HG02938 (cell line): ENCODE measurements around the gene CDH22.

ENCODE experiments used
- ATAC-seq: cut with Tn5 transposase; IDR thresholded peaks from one replicate; pipeline ENCODE4 v1.9.1; 2021; ENCODE audit warnings: mild to moderate bottlenecking, moderate library complexity; ENCODE audit not compliant: unreplicated experiment

The CDH22 gene

DNA sequence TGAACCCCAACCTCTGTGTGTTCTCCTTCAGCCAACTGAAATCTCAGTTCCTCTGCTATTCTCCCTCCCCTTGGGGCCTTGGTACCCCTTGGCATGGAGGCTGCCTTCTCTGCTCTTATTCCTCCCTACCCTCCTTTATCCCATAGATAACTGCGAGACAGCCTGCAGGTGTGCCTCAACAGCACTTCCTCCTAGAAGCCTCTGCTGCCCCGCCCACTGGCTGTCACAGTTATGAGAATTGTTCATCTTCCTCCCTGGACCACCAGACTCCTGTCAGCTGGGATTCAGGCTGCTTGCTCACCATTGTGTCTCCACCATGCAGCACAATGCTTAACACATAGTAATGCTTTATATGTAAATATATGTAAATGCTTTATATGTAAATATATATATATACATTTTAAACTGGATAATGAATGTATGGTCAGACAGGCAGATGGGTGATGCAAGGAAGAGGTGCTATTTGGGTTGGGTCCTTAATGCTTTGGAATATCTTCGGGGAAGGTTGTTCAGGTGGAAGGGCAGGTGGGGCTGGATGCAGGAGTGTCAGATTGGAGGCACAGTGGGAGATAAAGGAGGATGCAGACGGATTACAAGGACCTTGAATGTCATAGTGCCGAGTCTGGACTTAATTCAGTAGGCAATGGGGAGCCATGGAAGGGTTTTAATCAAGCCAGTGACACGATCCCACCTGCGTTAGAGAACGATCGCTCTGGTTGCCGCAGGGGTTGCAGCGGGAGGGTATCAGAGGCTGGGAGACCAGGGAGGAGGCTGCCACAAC, 4.9 kb downstream of the CDH22 start:
- no peak for ATAC-seq

DNA sequence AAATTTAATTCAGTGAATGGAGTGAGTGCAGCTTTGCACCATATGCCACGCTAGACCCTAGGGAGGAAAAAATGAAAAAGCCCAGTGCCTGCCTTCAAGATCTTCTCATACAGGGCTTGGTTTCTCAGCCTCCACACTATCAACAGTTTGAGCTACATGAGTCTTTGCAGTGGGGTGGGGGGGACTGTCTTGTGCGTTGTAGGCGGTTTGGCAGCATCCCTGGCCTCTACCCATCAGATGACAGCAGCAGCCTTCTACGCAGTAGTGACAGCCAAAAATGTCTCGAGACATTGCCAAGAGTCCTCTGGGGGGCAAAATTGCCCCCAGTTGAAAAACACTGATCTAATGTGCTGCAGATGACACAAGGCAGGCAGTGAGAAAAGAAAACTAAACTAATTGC, 6.2 kb downstream of the CDH22 start:
- no peak for ATAC-seq

DNA sequence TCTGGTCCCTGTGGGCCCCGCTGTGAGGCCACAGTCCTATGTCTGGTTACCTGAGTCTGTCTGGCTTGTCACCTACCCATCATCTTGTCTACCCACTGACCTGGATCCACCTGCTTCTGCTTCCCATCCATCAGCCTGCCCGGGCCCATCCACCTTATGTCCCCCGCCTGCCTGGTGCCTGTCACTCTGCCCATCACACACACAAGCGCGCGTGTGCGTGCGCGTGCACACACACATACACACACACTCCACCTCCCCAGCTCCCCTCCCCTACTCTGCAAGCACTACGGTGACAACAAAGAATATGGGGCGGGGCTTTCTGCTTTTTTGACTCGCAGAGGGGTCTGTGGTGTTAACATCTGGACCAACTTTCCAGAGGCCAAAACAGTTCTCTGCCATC, 8.0 kb downstream of the CDH22 start:
- no peak for ATAC-seq

DNA sequence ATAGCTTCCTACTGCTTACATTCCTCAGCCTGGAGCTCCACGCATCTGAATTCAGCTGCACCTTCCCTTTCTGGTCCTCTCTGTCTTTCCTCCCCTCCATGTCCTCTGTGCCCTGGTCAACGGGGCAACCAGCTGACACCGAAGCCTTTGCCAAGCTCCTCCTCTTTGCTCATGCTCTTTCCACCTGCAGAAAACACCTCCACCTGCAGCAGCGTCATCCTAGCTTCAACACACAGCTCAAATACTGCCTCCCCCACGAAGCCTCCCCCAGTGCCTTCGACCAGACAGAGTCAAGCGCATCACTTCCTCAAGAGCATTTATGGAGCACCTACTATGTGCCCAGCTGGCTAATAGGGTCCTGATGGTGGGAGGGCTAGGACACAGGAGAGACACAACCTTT, 9.2 kb downstream of the CDH22 start:
- no peak for ATAC-seq

DNA sequence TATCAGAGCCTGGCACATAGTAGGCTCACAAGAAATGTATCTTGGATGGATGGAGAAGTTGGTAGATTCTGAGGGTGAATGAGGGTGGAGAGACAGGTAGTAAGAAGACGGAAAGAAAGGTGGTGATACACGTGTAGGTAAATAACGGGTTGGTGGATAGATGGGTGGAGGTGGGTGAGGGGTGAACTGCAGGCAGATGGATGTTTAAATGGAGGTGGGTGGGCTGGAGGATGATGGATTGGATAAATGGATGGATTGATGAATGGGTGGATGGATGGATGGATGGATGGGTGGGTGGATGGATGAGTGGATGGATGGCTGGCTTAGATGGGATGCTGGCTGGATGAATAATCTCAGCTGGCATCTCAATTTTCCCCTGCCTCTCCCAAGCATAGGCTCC, 9.9 kb downstream of the CDH22 start:
- ATAC-seq = no peak

DNA sequence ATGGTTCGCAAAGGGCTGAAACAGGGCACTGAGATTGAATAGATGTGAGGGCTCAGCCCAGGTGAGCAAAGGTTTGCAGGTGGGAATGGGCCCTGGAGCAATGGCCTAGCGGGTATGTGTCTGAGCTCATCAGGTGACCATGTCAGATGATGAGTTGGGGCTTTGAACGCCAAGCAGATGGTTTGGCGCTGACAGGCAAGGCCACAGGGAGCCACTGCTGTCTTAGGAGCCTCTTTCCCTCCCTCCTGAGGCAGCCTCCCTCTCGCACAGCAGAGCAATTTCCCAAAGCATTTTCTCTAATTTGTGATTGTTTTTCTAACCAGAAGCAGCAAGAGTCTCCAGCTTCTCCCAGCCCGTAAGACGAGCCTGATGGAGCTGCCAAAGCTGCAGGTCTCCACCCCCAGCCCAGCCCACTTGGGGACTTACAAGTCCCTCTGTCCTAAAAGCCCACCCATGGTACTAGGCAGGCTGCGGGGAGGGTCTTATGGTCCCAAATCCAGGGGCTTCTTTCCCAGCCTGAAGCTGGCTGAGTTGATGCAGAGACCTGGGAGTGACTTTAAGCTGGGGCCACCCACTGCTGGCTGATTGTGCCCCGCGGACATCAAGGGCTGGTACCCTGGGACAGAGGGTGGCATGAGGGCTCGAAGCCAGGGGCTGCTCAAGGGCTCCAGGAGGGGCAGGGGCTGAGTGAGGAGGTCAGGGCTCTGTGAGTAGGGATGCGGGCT, 11.6 kb downstream of the CDH22 start:
- ATAC-seq = no peak

DNA sequence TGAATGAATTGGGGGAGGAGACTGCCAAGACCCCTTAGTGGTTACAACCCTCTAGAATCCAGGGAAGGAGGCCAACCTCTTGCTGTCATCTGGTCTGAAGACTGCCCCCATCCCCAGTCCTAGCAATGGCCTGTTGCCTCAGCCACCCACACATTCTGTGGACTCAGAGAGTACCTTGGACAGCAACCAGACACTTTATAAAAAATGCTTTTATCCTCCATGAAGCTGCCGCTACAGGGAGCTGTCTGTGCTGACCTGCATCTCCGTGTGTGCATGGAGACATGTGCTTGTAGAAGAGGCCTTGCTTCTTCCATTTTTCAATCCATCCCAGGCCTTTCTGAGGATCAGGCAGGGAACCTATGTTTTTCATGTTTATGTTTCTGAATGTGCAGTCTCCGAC, 15.2 kb downstream of the CDH22 start:
- no peak for ATAC-seq

DNA sequence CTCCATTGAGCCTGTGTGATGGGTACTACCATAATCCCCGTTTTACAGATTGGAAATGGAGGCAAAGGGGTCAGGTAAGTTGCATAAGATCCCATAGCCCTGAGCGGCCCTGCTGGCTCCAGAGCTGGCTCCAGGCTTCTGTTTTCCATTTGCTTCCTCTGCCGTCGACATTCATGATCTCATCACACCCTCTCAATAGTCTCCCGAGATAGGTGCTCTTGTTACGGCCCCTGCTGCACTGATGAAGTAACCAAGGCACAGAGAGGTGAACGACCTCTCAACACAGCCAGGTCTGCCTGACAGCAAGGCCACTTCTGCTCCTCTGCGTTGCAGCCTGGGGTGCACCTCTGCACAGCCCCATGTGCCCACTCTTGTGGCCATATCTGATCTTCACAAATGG, 16.9 kb downstream of the CDH22 start:
- no peak for ATAC-seq

DNA sequence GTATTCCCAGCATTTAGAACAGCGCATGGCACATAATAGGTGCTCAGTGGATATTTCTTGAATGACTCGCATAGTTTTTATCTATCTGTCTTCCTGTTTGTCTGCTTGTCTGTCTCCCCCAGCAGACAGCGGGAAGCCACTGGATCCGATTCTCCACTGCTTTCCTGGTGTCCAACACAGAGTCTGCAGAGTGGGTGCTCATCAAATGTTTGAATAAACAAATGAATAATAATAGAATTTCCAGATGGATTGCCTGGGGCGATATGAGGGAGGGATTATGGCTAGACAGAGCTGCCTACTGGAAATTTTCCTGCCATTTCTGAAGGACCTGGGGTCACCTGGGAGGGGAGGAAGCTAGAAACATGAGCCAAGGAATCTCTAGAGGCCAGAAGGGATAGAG, 18.9 kb downstream of the CDH22 start:
- no peak for ATAC-seq

DNA sequence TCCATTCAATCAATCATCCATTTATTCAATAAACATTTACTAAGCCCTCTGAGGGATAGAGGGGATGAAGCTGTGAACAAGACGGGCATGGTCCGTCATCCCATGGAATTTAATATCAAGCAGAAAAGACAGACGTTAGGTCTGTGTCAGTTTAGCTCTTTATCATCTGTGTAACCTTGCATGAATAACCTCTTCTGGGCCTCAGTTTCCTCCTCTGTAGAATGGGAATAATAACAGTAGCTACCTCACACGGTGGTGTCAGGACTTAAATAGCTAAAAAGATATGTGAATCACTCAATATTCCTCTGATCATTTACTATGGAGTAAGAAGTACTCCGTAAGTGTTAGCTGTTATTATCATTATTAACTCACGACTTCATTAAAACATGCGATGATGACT, 21.3 kb downstream of the CDH22 start:
- ATAC-seq = no peak

DNA sequence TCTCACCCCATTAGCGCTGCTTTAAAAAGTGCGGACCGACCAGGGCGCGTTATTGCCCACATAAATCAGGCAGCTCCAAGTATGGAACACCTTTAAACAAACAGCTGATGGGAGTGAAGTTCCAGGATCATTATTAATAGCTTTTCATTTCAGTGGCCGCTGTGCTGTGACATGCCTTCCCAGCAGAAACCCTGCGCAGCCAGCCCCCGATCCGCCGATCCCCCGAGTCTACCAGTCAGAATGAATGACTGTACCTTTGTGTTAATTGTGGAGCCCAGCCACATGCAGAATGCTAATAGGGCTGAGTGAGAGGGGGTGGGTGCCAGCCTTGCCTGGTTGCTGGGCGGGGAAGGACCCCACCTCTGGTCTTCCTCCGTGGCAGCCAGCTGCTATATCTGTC, 21.9 kb downstream of the CDH22 start:
- ATAC-seq = no peak

DNA sequence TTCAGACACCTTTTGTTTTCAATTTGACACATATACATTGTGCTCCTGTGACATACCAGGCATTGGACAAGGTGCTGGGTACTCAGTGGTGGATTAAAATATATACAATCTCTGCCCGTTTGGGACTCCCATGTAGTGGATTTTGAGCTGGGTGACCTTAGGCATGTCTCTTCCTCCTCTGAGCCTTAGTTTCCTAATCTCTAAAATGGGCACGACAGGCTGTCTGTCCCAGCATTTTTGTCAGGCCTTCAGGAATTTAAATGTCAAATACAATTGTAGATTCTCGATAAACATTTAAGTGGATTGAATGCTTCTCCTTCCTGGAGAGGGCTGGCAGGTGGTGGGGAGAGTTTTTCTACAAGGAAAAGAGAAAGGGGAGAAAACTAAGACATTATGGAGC, 22.6 kb downstream of the CDH22 start:
- no peak for ATAC-seq

DNA sequence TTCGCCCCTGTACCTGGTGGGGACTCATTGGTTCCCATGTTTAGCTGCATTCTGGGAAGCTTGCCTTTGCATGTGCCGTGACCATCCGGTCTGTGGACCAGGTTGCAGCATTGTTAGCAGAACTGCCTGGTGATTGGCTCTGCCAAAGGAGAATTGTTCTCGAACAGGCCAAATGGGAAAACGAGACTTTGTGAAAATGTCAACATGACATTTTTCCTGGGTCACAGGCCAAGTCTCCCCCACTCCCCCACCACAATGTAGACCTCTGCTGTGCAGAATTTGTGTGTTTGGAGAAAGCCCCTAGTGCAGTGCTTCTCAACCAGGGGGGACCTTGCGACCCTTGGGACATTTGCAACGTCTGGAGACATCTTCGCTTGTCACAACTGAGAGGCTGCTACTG, 23.2 kb downstream of the CDH22 start:
- ATAC-seq = no peak

DNA sequence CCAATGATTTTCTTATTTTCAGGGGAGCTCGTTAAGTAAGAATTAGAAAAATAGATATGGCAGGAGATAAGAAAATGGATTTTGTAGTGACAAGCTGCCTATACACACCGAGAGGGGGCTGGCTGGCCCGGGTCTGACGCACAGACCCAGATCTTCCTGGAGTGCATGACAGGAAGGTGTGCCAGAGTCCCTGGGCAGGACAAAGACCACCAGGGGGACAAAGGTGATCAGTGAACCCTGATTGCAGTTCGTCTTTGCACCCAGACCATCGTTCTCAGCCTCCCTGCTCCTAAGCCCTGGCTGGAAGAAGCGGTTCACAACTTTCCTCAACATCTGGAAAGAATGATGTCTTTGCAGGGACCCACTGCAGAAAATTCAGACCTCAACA, 24.3 kb downstream of the CDH22 start:
- no peak for ATAC-seq

DNA sequence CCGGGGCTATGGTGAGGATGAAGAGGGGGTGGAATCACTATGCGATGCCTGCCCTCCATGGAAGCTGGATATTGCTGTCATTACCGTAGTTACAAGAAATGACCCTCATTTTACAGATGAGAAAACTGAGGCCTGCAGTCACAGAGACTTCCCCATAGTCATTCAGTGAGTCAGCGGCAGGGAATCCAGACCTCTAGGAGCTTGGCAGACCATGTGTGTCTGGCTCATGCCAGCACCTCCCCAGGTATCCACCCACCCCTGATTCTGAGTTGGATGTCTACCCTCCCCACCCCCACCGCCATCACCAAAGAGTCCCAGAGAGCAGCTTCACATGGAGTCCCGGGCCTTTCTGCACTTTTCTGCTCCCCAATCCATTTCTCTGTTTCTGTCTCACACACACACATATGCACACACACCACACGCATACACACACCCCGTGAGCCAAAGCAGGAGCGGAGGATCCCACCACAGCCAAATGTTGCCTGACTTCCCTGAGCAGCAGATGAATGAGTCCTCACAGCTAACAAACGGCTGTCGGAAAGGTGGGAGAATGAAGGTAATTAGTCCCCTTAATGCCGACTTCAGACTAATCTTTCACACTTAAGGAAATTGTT, 24.8 kb downstream of the CDH22 start:
- no peak for ATAC-seq

DNA sequence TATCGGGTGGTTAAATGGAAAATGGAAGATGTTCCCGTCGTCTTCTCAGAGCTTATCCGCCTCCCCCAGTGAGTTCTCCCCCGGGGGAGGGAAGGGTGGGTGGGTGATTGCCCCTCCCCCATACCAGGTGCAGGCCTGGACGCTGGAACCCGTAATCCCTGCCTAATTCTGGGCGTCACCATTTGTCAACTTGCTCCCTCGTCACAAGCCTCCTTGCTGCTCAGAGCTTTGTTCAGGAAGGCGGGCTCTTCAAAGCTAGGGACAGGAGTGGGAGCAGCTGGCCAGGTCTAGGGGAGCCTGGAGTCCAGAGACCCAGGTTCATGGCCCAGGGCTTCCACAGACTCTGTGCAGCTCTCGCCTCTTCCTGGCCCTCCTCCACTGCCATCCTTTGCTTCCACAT, 25.6 kb downstream of the CDH22 start:
- ATAC-seq = no peak

DNA sequence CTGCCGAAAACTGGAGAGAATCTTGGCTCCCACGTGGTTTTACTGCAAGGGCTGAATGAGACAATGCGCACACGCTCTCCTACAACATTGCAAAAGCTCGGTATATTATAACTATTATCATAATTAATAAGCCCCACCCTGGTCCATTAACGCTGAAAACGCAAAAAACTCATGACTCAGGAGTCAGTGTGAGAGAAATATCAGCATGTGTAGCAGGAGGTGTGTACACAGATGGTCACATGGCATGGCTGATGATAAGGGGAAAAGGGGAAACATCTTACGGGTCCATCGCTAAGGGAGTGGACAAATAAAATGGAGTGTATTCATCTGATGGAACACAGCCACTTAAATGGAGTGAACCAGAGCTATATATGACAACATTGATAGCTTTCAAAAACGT, 29.2 kb downstream of the CDH22 start:
- no peak for ATAC-seq

DNA sequence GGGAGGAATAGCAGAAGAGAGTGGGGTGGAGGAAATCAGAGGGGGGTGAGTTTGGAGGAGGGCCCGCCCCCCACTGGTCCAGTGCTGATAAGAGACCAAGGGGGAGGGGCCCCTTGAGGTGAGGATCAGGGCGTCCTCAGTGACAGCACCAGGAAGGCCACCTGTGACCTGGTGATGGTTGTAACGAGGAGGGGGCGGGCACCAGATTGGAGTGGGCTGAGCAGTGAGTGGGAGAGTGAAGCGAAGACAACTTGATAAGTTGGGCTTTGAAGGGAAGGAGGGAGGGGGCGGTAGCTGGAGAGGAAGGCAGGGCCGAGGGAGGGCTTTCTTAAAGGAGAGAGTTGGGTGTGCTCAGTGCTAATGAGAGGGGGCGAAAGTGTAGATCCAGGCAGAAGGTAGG, 30.7 kb downstream of the CDH22 start:
- ATAC-seq = no peak

DNA sequence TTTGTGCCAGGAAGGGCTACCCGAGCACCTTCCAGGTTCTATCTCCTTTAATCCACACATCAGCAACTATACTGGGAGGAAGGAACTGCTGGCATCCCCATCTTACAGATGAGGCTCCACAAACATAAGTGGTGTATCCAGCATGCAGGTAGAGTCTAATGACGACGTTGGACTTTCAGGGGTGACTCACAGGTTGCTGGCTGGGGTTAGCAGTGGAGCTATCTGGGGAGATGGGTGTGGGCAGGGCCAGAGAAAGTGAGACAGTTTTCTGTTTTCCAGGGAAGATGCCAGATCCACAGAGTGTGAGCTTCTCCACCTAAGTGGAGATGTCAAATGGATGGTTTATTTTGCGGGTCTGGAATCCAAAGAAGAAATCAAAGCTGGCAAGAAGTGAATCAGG, 31.8 kb downstream of the CDH22 start:
- ATAC-seq = no peak

DNA sequence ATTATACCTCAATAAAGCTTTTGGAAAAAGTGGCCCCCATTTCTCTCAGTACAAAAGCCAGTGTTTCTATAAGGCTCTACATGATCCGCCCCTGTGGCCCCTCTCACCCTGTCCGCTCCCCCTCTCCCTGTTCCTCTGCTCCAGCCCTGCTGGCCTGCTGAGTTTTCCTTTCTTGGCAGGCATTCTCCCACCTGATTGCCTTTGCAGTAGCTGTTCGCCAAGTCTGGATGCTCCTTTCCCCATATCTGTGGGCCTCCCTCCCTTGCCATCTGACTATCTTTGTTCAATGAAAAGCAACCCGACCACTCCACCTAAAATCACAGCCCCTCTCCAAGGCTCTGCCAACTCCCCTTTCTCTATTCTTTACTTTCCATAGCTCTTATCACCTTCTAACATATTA, 33.2 kb downstream of the CDH22 start:
- no peak for ATAC-seq

DNA sequence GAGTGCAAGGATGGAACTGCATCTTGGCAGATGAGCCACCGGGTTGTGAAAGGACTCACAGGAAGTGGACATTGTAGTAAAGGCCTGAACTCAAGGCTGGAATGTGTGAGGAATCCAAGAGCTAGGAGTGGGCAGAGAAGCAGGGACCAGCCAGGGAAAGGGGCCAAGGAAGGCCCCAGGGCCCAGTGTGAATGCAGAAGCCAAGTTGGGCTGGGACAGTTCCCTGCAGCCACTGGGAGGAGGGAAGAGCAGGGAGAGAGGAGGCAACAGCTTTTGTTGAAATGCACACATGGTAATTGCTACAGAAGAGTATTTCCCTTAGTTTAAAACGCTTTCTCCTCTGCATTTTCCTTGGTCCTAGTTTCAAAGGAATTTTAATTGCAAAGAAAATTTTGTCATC, 34.6 kb downstream of the CDH22 start:
- ATAC-seq = no peak

DNA sequence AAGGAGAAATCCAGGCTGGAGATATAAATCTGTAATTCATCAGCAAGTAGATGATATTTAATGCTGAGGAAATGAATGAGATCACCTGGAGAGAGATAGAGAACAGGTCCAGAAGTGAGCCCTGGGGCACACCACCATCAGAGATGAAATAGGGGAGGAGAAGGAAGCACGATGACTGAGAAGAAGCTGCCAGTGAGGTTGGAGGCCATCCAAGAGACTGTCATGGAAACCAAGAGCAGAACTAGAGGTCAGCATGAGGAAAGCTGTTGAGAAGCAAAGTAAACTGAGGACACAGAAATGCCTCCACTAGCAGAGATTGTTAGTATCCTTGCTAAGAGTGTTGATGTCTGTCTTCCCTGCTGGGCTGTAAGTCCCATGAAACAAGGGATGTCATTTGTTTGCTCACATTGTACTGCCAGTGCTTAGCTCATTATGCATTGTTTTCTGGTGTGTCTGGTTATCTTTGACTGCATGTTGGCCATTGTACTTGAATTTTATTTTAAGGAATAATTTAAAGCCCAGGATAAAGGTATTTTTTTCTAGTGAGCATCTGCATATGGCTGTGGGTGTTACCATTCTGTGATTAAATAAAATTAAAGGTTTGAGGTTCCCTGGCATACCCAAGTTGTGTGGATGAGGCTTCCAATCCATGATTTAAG, 35.8 kb downstream of the CDH22 start:
- ATAC-seq = no peak
